MM.1S (cell line): ENCODE results near the gene TMEM81.

Source experiments
- DNase-seq: peaks from one replicate; pipeline ENCODE4 v3.0.0-alpha.2; 2015
- H2AFZ ChIP-seq: fragments of 300-600 bp; sonication (generic); 2 replicates; pipeline ENCODE4 v1.6.0; 2016; ENCODE audit warnings: antibody characterized with exemption, low read length
- H3F3A ChIP-seq: fragments of 300-600 bp; sonication (generic); 2 replicates; pipeline ENCODE4 v1.6.1; 2016; ENCODE audit warnings: mild to moderate bottlenecking, antibody characterized with exemption, low read length, moderate library complexity, mixed read lengths; ENCODE audit not compliant: insufficient read depth
- H3K27ac ChIP-seq: fragments of 300-600 bp; sonication (generic); 2 replicates; pipeline ENCODE4 v1.5.1; 2016; ENCODE audit warnings: mild to moderate bottlenecking, low read length
- H3K27me3 ChIP-seq: fragments of 300-600 bp; sonication (generic); replicated peaks from 2 replicates; pipeline ENCODE4 v1.6.0; 2016; ENCODE audit warnings: low read length; ENCODE audit not compliant: insufficient read depth
- H3K36me3 ChIP-seq: fragments of 300-600 bp; sonication (generic); replicated peaks from 2 replicates; pipeline ENCODE4 v1.6.1; 2016; ENCODE audit warnings: mild to moderate bottlenecking, low read length, mixed read lengths; ENCODE audit not compliant: insufficient read depth
- H3K4me1 ChIP-seq: fragments of 300-600 bp; sonication (generic); 2 replicates; pipeline ENCODE4 v1.6.1; 2016; ENCODE audit warnings: low read length, mixed read lengths
- H3K4me2 ChIP-seq: fragments of 300-600 bp; sonication (generic); 2 replicates; pipeline ENCODE4 v1.6.0; 2016; ENCODE audit warnings: low read depth, low read length
- H3K4me3 ChIP-seq: fragments of 300-600 bp; sonication (generic); 2 replicates; pipeline ENCODE4 v1.5.1; 2016; ENCODE audit warnings: low read length, mixed read lengths
- H3K79me2 ChIP-seq: fragments of 300-600 bp; sonication (generic); 2 replicates; pipeline ENCODE4 v1.6.1; 2016; ENCODE audit warnings: mixed run types, low read length, mixed read lengths
- H3K9ac ChIP-seq: fragments of 300-600 bp; sonication (generic); 2 replicates; pipeline ENCODE4 v1.6.1; 2016; ENCODE audit warnings: low read length, mixed read lengths
- H3K9me2 ChIP-seq: fragments of 300-600 bp; sonication (generic); replicated peaks from 2 replicates; pipeline ENCODE4 v1.6.1; 2016; ENCODE audit warnings: mild to moderate bottlenecking, low read length, mixed read lengths; ENCODE audit not compliant: insufficient read depth
- H3K9me3 ChIP-seq: fragments of 300-600 bp; sonication (generic); replicated peaks from 2 replicates; pipeline ENCODE4 v1.6.1; 2016; ENCODE audit warnings: mild to moderate bottlenecking, low read length, mixed read lengths; ENCODE audit not compliant: insufficient read depth
- H4K20me1 ChIP-seq: fragments of 300-600 bp; sonication (generic); 2 replicates; pipeline ENCODE4 v1.6.1; 2016; ENCODE audit warnings: mild to moderate bottlenecking, low read length, moderate library complexity, mixed read lengths; ENCODE audit not compliant: insufficient read depth
- EZH2 ChIP-seq: fragments of 300-600 bp; sonication (generic); optimal IDR thresholded peaks from 2 replicates; pipeline ENCODE3; 2017; ENCODE audit warnings: low read depth, mild to moderate bottlenecking, antibody characterized with exemption, low read length, mixed read lengths
- EZH2phosphoT487 ChIP-seq: fragments of 300-600 bp; sonication (generic); IDR thresholded peaks from 2 replicates; pipeline ENCODE4 v1.6.1; 2018; ENCODE audit warnings: antibody characterized with exemption, low read length
- TF ChIP-seq, protein P1 (sequence below): fragments of 300-600 bp; sonication (generic); IDR thresholded peaks from 2 replicates; pipeline ENCODE4 v1.5.1; 2016; ENCODE audit warnings: antibody characterized with exemption, low read length, mixed read lengths

Gene TMEM81

DNA sequence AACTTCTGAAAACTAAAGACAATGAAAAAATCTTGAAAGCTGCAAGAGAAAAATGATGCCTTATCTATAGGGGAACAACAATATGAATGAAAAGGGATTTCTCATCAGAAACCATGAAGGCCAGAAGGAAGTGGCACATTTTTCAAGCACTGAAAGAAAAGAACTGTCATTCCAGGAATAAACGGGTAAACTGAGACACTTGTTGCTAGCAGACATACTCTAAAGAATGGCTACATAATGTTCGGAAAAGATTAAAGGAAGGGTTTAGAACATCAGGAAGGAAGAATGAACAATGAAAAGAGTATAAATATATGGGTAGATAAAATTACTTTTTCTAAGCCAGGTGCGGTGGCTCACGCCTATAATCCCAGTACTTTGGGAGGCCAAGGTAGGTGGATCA is 23.1 kb upstream of the TMEM81 start:
- 0 out of 2 replicates have a peak, but pooled peaks cover 15% of the 10 kb centered on the region for H3K36me3 ChIP-seq
- H4K20me1 ChIP-seq = no peaks in the 10 kb centered on the region
- H2AFZ ChIP-seq = no peak overlapping the region
- no peak for TF ChIP-seq EZH2
- no peak for TF ChIP-seq EZH2phosphoT487
- TF ChIP-seq, protein P1, sequence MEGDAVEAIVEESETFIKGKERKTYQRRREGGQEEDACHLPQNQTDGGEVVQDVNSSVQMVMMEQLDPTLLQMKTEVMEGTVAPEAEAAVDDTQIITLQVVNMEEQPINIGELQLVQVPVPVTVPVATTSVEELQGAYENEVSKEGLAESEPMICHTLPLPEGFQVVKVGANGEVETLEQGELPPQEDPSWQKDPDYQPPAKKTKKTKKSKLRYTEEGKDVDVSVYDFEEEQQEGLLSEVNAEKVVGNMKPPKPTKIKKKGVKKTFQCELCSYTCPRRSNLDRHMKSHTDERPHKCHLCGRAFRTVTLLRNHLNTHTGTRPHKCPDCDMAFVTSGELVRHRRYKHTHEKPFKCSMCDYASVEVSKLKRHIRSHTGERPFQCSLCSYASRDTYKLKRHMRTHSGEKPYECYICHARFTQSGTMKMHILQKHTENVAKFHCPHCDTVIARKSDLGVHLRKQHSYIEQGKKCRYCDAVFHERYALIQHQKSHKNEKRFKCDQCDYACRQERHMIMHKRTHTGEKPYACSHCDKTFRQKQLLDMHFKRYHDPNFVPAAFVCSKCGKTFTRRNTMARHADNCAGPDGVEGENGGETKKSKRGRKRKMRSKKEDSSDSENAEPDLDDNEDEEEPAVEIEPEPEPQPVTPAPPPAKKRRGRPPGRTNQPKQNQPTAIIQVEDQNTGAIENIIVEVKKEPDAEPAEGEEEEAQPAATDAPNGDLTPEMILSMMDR = no peak
- peaks cover 5% of the 10 kb centered on the region for H3K79me2 ChIP-seq
- H3K4me3 ChIP-seq = no peak overlapping the region
- no peak overlapping the region for H3K27ac ChIP-seq
- no peaks in the 10 kb centered on the region for H3K27me3 ChIP-seq
- H3K9me2 ChIP-seq = no peaks in the 10 kb centered on the region
- H3K9ac ChIP-seq = no peak overlapping the region
- no peaks in the 10 kb centered on the region for H3K4me1 ChIP-seq
- no peaks in the 10 kb centered on the region for H3K9me3 ChIP-seq
- no peak overlapping the region for H3K4me2 ChIP-seq
- DNase-seq = no peak
- no peaks in the 10 kb centered on the region for H3F3A ChIP-seq

DNA sequence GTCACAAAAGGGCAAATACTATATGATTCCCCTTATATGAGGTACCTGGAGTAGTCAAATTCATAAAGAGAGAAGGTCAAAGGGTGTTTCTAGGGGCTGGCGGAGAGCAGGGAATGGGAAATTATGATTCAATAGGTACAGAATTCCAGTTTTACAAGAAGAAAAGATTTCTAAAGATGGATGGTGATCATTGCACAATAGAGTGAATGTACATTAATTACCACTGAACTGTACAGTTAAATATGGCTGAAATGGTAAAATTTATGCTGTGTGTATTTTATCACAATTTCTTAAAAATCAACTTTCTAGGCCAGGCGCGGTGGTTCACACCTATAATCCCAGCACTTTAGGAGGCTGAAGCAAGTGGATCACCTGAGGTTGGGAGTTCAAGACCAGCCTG is 18.1 kb upstream of the TMEM81 start:
- H3K27me3 ChIP-seq = no peaks in the 10 kb centered on the region
- H3K4me1 ChIP-seq = no peaks in the 10 kb centered on the region
- H4K20me1 ChIP-seq = no peaks in the 10 kb centered on the region
- H3K36me3 ChIP-seq = peaks cover 26% of the 10 kb centered on the region
- H3K9me3 ChIP-seq = no peaks in the 10 kb centered on the region
- no peak overlapping the region for H3K9ac ChIP-seq
- no peak overlapping the region for H3K27ac ChIP-seq
- no peak overlapping the region for H2AFZ ChIP-seq
- TF ChIP-seq, protein P1 = no peak
- TF ChIP-seq EZH2phosphoT487 = no peak
- no peak for TF ChIP-seq EZH2
- H3K4me2 ChIP-seq = no peak overlapping the region
- H3K9me2 ChIP-seq = no peaks in the 10 kb centered on the region
- H3K4me3 ChIP-seq = no peak overlapping the region
- H3F3A ChIP-seq = no peaks in the 10 kb centered on the region
- no peak for DNase-seq
- H3K79me2 ChIP-seq = peaks cover 5% of the 10 kb centered on the region

DNA sequence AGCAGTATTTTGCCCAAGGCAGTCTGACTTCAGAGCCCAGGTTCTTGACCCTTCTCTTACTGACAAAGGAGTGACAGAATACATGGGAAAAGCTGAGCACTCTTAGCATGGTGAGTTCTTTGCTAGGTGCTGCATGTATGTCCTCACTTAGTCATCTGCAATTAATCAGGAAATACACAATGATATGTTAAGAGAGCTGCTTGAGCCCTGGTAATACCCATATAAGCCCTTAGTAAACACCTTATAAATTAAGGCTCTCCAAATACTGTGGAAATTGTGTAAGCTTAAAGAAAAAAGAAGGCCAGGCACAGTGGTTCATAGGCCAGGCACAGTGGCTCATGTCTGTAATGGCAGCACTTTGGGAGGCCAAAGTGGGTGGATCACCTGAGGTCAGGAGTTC is 14.0 kb upstream of the TMEM81 start:
- TF ChIP-seq, protein P1 = no peak
- no peak for TF ChIP-seq EZH2
- Histone ChIP-seq H3K36me3 (peaks cover 29% of the 10 kb centered on the region), H3K27ac (no peak overlapping the region), H2AFZ (no peak overlapping the region), H3K9me2 (no peaks in the 10 kb centered on the region), H3F3A (no peaks in the 10 kb centered on the region), H3K9me3 (no peaks in the 10 kb centered on the region), H3K4me2 (no peak overlapping the region), H3K4me3 (no peak overlapping the region), H3K79me2 (no peaks in the 10 kb centered on the region), H3K9ac (no peak overlapping the region), H3K4me1 (no peaks in the 10 kb centered on the region), H4K20me1 (no peaks in the 10 kb centered on the region), H3K27me3 (no peaks in the 10 kb centered on the region)
- DNase-seq = no peak
